Activated gamma-delta T cell treated with anti-CD3 and anti-CD28 coated beads, Interleukin-2, amount 50 U/mL, for 16 hours (primary cell): Measurements from ENCODE around the gene VENTX.

Experiments used
- DNase-seq: peaks from one replicate; pipeline ENCODE4 v3.0.0-alpha.2; 2020; ENCODE audit warnings: low read depth

VENTX gene, protein sequence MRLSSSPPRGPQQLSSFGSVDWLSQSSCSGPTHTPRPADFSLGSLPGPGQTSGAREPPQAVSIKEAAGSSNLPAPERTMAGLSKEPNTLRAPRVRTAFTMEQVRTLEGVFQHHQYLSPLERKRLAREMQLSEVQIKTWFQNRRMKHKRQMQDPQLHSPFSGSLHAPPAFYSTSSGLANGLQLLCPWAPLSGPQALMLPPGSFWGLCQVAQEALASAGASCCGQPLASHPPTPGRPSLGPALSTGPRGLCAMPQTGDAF

DNA sequence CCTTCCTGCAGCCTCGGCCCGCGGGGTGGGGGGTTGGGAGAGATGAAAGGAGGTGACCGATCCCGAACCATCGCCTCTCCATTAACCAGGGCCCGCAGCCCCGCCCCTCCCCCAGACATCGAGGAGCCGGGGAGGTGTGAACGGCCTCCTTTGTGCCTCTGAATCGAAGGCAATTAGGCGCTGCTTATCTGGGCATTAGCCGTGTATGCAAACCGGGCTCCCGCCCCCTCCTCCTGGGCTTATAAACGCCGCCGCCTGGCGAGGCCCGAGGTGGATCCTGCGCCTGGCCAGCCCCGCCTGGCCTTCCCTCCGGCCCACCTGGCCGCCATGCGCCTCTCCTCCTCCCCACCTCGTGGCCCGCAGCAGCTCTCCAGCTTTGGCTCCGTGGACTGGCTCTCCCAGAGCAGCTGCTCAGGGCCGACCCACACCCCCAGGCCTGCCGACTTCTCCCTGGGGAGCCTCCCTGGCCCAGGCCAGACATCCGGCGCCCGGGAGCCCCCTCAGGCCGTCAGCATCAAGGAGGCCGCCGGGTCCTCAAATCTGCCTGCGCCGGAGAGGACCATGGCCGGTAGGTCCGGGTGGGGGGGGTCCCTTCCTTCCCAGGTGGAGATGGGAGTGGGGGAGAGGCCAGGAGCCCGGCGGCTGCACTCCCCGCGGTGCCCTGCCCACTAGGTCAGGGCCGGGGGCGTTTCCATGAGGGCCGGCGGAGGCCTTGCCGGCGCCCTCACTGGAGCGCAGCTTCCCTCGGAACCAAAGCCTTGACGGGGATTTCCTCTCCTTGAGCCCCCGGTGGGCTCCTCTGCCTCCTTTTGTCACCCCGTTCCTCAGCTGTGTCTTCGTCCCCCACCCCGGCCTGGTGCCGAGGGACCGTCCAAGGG lies at the start of gene VENTX:
Gene VENTX (plus strand): TSS at position 268 of the 878 bp plus-strand sequence. CDS start 60 bp downstream, at position 328.
- DNase-seq: no peak

DNA sequence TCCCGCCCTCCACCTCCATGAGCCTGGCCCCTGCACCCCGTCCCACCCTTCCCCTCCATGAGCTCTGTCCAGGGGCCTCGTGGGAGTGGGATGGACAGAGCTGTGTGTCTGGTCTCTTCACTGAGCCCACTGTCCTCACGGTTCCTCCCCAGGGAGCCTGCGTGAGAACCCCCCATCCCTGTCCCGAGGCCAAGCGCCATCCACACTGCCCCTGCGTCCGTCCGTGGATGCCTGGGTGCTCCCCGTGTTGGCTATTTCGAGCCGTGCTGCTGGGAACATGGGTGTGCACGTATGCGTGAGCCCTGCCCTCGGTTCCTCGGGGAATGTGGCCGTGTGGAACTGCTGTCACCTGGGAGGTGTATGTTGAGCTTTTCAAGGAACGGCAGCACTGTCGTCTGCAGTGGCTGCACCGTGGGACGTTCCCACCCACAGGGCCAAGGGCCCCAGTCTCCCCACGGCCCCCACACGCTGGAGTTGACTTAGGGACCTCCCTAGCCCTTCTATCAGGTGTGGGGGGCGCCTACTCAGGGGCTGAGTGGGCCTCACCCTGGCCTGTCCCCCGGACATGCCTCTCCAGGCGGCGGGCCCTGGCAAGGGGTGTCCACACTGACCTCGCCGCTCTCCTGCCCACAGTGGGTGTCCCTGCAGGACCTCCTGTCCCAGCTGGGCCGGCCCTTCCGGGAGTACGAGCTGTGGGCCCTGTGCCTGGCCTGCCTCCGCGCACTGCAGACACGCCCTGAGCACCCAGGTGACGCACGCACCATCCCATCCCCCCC lies 49.6 kb upstream of the VENTX start:
- no peak for DNase-seq

DNA sequence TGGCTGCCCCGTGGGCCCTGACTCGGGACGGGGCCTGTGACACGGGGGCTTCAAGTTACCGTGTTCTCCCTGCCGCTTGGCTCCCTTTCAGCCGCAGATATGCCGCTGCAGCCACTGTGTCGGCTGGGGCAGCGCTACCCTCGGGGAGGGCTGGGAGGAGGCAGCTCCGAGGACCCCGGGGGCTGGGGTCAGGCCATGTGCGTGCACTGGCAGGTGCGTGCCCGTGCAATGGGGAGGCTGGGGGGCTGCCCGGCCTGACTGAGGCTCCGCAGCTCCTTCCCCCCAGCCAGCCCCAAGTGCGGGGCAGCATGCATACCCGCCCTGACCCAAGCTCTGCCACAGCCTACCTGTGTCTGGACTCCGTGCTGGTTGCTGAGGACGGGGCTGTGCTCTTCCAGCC lies 48.4 kb upstream of the VENTX start:
- DNase-seq: no peak

DNA sequence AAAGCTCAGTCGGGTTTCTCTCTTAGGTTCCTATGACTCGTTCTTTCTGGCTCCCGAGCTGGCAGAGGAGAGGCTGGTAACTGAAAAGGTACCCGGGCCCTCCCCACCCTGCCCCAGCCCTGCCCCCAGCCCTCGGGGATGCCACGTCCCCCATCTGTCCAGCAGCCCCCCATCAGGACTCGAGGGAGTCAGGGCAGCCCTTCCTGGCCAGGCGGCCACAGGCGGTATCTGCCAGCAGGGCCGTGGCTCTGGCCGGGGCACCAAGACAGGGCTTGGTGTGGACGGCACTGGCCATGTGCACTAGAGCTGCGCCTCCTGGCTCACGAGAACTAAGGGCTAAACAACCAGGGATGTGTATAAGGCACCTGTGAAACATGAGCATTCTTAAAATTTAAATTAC lies 47.9 kb upstream of the VENTX start:
- DNase-seq: no peak

DNA sequence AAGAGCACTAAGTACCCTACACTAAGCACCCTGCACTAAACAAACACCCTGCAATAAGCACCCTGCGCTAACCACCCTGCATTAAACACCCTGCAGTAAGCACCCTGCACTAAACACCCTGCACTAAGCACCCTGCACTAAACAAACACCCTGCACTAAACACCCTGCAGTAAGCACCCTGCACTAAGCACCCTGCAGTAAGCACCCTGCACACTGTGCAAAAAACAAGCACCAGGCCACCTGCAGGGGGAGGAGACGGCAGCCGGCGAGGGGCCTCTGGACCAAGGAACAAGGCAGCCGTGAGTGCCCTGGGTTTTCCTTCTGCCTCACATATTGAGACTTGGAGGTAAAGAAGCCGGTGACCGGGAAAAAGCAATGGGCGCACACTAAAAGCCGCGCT lies 47.4 kb upstream of the VENTX start:
- no peak for DNase-seq

DNA sequence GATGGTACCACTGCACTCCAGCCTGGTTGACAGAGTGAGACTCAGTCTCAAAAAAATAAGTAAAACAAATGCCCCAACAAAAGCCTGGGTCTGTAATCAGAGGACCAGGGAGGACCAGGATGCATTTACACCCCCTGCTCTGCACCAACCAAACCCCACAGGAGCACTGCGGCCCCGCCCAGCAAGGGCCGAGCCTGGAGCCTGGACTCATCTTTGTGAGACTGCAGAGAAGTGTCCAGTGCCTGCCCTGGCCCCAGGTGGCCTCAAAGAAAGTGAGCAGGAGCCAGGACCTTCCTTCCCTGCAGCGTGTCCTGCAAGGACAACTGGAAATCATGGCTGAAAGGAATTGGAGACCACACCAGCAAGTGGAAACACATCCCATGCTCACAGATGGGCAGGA lies 46.0 kb upstream of the VENTX start:
- DNase-seq: no peak

DNA sequence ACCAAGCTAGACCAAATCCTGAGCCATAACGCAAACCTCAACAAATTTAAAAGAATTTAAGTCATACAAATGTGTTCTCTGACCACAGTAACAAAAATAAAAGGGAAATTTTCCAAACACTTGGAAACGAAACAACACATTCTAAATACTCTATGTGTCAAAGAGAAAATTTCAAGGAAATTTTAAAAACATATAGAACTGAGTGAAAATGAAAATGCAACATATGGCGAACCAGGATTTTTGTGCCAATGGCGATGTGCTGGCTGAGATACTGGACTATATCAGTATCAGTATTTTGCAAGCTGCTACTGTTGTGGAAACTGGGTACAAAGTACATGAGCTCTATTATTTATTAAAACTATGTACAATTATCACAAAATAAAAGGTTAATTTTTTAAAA lies 43.5 kb upstream of the VENTX start:
- no peak for DNase-seq

DNA sequence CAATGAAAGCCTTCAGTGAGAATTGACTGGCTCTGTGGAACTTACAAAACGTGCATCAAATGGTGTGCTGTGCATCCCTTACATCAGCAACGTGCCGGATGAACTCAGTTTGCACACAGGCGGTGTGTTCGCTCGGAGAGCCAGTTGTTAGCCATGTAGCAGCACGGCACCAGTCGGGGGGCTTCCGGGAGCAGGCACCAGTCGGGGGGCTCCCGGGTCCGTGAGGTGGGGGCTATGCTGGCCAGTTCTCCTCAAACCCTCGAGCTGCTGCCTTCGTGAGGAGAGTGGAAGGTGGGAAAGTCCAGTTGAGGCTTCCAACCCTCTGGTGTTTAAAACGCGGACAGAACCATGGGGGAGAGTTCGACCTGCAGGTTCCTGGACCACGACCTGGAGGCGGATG lies 42.6 kb upstream of the VENTX start:
- DNase-seq: no peak

DNA sequence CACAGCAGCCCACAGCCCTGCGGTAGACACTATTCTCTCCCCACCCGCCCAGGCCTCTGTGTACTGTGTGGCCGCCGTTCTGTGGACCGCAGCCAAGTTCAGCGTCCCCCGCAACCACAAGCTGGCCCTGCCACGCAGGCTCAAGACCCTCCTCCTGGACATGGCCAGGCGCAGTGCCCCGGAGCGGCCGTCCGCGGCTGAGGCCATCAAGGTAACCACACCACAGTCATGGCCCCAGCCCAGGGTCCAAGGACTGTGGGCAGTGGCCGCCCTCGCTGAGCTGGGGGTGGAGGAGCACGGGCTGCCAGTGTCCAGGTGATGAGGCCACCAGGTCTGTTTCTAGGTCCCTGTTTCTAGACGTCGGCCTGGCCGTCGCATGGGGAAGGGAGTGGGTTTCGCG lies 42.0 kb upstream of the VENTX start:
- DNase-seq: no peak

DNA sequence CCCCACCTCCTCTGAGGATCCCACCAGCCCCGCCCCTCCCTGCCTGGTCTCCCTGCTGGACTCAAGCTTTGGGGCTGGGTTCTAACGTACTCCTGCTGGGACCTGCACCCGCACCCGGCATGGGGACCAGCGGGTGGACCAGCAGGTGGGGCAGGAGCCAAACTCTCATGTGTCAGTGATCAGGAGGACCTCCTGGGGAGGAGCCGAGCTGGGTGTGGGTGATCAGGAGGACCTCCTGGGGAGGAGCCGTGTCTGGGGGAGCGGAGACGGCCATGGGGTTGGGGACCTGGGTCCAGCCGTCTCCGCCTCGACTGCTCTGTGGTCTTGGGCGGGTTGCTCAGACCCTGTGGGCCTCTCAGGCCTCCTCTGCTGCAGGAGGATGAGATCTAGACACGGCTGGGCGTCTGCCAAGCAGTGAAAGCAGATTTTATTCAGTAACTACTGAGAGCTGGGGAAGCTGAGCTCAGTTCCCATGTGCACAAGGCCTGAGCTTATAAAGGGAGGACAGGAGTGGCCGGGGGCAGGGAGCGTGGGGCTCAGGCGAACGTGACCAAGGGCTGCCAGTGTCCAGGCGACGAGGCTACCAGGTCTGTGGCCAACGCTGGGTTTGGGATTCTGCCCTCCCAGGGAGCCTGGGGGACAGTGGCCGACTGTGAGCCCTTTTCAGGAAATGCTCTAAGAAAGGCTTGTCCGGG lies 41.3 kb upstream of the VENTX start:
- no peak for DNase-seq

DNA sequence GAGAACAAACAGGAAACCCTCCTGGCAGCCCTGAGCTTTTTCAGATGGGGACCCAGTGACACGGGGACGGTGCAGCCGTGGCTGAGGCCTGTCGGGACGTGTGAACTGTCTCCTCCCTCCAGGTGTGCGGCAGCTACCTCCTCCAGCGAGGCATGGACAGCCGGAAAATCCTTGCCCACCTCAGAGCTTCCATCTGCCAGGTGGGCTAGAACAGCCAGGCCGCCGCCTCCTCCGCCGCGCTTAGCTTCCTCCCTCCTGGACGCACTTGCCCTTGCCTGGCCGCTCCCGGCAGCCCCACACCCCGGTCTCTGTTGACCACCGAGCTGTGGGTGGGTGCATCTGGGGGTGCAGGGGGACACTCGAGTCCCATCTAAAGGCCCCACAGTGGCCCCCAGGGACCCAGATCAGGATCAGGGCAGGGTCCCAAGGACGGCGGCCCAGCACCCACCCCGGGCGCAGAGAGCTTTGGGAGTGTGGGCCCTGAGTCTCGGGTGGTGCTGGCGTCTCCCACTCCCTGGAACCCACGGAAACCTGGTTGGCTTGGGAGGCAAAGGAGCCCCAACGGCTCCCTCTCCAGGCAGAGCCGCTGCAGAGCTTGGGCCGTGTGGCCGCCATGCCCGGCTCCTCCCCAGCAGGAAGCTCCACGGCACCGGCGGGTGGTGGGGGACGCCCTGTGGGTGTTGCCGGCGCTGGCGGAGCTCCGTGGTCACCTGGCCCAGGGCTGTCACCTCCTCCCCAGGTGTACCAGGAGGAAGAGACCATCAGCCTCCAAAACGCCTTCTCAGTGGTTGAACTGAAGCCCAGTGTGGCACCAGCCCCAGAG lies 40.5 kb upstream of the VENTX start:
- no peak for DNase-seq

DNA sequence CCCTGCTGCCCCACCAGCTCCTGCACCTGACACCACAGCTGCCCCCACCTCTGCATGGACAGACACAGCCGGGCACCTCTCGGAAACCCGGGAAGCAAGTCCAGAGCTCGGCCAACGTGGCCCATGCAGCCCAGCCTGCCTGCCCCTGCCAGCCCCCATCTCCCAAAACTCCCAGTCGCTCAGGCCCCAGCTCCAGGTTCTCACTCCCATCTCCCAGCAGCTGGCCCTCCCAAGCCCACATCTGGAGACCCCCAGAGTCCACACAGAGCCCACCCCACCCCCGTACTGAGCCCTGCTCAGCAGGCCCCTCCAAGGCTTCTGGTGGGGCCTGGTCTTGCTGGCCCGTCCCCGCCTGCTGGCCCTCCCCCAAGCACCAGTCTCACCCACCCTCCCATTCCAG lies 39.9 kb upstream of the VENTX start:
- DNase-seq: no peak

DNA sequence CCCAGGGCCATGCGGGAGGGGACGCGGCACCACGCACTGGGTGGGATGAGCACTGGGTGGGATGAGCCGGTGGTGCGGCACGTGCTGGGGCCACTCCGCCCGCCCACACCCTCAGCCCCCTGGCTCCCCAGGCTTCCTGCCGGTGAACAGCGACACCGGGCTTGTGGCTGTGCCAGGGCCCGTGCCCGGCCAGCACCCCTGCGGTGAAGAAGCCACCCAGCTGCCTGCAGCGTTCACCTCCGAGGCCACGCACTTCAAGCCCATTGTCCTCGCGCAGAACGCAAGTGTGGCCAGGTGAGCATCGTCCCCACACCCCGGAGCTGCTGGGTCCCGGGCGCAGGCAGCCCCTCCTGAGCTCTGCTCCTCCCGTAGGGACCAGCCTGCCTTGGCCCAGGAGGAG lies 39.4 kb upstream of the VENTX start:
- no peak for DNase-seq

DNA sequence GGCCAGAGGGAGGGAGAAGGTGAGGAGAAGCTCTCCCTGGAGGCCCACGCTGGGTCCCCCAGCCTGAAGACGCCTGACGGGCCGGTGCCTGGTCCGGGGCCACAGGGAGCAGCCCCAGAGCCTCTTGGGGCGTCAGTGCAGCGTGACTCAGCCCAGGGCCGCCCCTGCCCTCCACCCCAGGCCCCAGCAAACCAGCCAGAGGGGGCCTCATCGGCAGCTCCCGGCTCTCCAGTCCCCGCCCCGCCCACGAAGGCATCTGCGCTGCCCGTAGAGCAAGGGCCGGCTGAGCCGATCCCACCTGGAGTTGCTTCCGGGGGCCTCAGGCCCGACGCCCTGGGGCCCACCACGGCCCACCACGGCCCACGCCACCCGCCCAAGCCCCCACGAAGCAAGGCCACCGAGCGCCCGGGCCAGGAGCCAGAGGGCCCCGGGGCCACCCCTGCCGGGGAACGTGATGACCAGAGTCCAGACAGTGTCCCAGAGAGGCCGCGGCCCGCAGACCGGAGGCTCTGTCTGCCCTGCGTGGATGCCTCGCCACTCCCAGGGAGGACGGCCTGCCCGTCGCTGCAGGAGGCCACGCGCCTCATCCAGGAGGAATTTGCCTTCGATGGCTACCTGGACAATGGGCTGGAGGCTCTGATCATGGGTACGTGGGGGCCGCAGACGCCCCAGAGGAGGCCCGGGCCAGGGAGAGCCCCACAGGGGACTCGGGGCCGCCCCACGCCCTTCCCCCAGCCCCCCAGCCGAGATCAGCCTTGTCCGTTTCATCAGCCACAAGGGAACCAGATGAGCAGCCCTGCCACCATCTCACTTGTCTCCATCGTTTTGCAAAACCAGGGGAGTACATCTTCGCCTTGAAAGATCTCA lies 38.8 kb upstream of the VENTX start:
- no peak for DNase-seq

DNA sequence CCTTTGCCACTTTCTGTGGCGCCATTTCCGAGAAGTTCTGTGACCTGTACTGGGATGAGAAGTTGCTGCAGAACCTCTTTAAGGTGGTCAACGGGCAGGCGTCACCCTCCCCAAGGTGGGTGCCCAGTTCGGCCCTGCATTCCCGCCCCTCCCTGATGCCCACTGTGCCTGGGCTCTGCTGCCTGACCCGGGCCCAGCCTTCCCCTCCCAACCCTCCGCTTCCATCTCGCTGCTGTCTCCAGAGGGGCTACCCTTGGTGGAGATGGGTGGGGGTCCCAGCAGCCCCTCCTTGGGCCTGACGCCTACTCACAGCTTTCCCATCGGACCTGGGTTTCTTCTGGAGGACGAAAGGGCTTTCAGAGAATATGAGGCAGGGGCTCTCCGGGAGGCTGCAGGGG lies 38.2 kb upstream of the VENTX start:
- DNase-seq: no peak

DNA sequence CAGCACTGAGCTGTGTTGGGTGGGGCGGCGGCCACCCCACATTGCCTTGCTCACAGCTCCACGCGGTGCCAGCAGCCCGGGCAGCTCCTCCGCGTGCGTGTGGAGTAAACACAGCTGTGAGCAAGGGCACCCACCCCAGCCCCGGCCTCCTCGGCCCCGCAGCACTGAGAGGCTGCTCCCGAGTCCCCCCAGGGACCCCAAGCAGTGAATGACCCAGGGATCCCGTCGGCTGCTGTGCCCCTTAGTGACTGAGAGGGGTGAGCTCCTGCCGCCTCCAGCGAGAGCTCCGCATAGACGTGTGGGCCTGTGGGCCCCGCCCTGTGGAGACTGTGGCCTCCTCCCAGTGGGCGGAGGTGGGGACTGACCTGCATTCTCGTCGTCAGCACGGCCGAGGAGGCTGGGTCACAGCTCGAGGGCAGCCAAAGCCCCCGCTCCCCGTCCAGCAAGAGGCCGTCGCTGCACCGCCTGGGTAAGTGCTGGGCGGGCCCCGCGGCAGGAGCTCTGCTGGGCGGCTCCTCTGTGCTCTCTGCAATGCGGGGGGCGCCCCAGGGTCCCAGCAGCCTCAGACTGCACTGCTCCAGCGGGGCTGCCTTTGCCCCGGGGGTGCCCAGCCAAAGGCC lies 37.6 kb upstream of the VENTX start:
- no peak for DNase-seq

DNA sequence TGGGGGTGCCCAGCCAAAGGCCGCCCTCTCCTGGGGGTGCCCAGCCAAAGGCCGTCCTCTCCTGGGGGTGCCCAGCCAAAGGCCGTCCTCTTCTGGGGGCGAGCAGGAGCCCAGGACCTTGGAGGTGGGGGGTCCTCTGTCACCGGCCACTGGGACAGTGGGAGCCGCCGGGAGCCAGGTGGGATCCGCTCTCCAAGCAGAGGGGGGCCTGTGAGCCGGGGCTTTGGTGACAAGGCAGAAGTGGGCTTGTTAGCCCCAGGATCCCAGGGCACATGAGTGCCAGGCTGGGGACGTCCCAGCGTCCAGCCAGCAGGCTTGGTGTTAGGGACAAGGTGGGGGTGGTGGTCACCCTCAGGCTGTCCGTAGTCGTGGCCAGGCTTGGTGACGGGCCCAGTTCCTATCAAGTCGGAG lies 37.0 kb upstream of the VENTX start:
- DNase-seq: no peak

DNA sequence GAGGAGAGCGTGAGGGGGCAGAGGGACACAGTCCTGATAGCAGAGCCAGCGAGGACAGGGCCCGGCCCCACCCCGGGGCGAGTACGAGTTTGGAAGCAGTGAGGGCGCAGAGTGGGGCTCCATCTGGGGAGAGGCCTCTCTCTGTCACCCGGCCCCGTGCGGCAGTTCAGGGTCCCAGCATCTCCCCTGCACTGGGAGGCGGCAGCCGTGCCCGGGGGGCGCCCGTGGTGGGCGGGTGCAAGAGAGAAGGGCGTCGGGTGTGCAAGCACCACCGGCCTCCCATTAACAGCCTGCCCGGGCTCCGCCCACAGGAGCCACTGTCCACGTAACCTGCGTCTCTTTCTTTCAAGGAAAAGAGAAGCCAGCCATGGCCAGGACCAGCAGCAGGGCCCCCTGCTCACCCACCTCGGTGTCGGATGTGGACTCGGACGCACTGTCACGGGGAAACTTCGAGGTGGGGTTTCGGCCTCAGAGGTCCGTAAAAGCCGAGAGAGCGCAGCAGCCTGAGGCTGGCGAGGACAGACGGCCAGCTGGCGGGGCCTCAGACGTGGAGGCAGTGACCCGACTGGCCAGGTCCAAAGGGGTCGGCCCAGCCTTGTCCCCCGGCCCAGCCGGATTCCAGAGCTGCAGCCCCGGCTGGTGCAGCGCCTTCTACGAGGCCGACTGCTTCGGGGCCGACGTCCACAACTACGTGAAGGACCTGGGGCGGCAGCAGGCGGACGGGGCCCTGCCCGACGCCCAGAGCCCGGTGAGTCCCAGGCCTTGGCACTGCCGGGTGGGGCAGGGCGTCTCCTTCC lies 36.3 kb upstream of the VENTX start:
- DNase-seq: no peak
